Activated naive CD4-positive, alpha-beta T cell (primary cell): ENCODE data around the gene SLC27A2.
"Not testable (repeated sequence)": the region's sequence is repeated elsewhere in the genome, so short reads cannot be mapped to it uniquely, and the experiment has no call there.

Experiments
- DNase-seq, 4 experiments: peaks; one replicate each; lab custom pipeline; 2025; lab: John Stamatoyannopoulos, UW

Gene SLC27A2

GRCh38 chr15:50181969-50182218 lies at the start of gene SLC27A2:
Gene SLC27A2, plus strand, starts transcription at chr15:50182196. Its CDS starts 232 bp downstream, at chr15:50182428.
- no peak for DNase-seq

- DNase-seq: not testable (repeated sequence)
Observed at GRCh38 chr15:50132251-50132984, 49.6 kb upstream of the SLC27A2 start.

GRCh38 chr15:50134524-50135024 lies 47.4 kb upstream of the SLC27A2 start:
- no peak for DNase-seq

- no peak for DNase-seq
Observed at GRCh38 chr15:50135031-50135551, 46.9 kb upstream of the SLC27A2 start.

- DNase-seq: no peak
Observed at GRCh38 chr15:50137330-50137761, 44.6 kb upstream of the SLC27A2 start.

GRCh38 chr15:50137893-50138292 lies 44.1 kb upstream of the SLC27A2 start:
- no peak for DNase-seq

- DNase-seq: no peak
Observed at GRCh38 chr15:50138391-50138790, 43.6 kb upstream of the SLC27A2 start.

GRCh38 chr15:50140098-50140497 lies 41.9 kb upstream of the SLC27A2 start:
- no peak for DNase-seq

GRCh38 chr15:50140983-50141382 lies 41.0 kb upstream of the SLC27A2 start:
- no peak for DNase-seq

GRCh38 chr15:50141856-50142255 lies 40.1 kb upstream of the SLC27A2 start:
- no peak for DNase-seq

- no peak for DNase-seq
Observed at GRCh38 chr15:50143255-50143860, 38.6 kb upstream of the SLC27A2 start.

GRCh38 chr15:50144341-50145120 lies 37.5 kb upstream of the SLC27A2 start:
- no peak for DNase-seq

- no peak for DNase-seq
Observed at GRCh38 chr15:50145451-50145872, 36.5 kb upstream of the SLC27A2 start.

GRCh38 chr15:50146632-50147031 lies 35.4 kb upstream of the SLC27A2 start:
- DNase-seq: no peak

GRCh38 chr15:50148362-50148963 lies 33.5 kb upstream of the SLC27A2 start:
- no peak for DNase-seq

GRCh38 chr15:50149090-50149489 lies 32.9 kb upstream of the SLC27A2 start:
- DNase-seq: no peak

- no peak for DNase-seq
Observed at GRCh38 chr15:50150349-50150748, 31.6 kb upstream of the SLC27A2 start.

GRCh38 chr15:50150851-50151250 lies 31.1 kb upstream of the SLC27A2 start:
- DNase-seq: no peak

- no peak for DNase-seq
Observed at GRCh38 chr15:50151476-50151875, 30.5 kb upstream of the SLC27A2 start.

- not testable (repeated sequence) for DNase-seq
Observed at GRCh38 chr15:50158236-50158635, 23.8 kb upstream of the SLC27A2 start.

- DNase-seq: no peak
Observed at GRCh38 chr15:50162969-50163718, 18.9 kb upstream of the SLC27A2 start.
